OCI-LY3 (cell line): ENCODE results near the gene FNDC5.

Experiments used
- H2AFZ ChIP-seq: fragments of 200-600, 300-600 bp; shearing (Covaris generic); 2 replicates; pipeline ENCODE4 v1.6.0; 2014; ENCODE audit warnings: antibody characterized with exemption, low read depth, low read length
- H3K27ac ChIP-seq: fragments of 200-600, 300-600 bp; sonication (generic); 2 replicates; pipeline ENCODE4 v1.5.1; 2014; ENCODE audit warnings: mild to moderate bottlenecking, low read length, moderate library complexity, mixed read lengths
- H3K27me3 ChIP-seq: fragments of 200-600, 300-600 bp; sonication (generic); 2 replicates; pipeline ENCODE4 v1.6.1; 2014; ENCODE audit warnings: low read depth, low read length, mixed read lengths
- H3K36me3 ChIP-seq: fragments of 200-600, 300-600 bp; sonication (generic); replicated peaks from 2 replicates; pipeline ENCODE3; 2014; ENCODE audit warnings: low read depth, low read length, mixed read lengths
- H3K4me1 ChIP-seq: fragments of 300-600, 200-600 bp; sonication (generic); 2 replicates; pipeline ENCODE4 v1.6.1; 2014; ENCODE audit warnings: low read length, mixed read lengths
- H3K4me2 ChIP-seq: fragments of 200-600, 300-600 bp; sonication (generic); 2 replicates; pipeline ENCODE4 v1.6.1; 2014; ENCODE audit warnings: low read length, mixed read lengths
- H3K4me3 ChIP-seq: fragments of 300-600, 200-600 bp; sonication (generic); 2 replicates; pipeline ENCODE4 v1.5.1; 2014; ENCODE audit warnings: antibody characterized with exemption, mild to moderate bottlenecking, low read length, moderate library complexity
- H3K79me2 ChIP-seq: fragments of 300-600, 200-600 bp; shearing (Covaris generic); 2 replicates; pipeline ENCODE4 v1.6.1; 2014; ENCODE audit warnings: mild to moderate bottlenecking, low read length, mixed read lengths
- H3K9ac ChIP-seq: fragments of 300-600, 200-600 bp; shearing (Covaris generic); 2 replicates; pipeline ENCODE4 v1.6.0; 2014; ENCODE audit warnings: mild to moderate bottlenecking, low read length, moderate library complexity
- H3K9me3 ChIP-seq: fragments of 200-600, 300-600 bp; shearing (Covaris generic); 2 replicates; pipeline ENCODE4 v1.6.1; 2014; ENCODE audit warnings: low read length, mixed read lengths; ENCODE audit not compliant: insufficient read depth
- H4K20me1 ChIP-seq: fragments of 200-600, 300-600 bp; sonication (generic); 2 replicates; pipeline ENCODE4 v1.6.1; 2016; ENCODE audit warnings: low read length, mixed read lengths; ENCODE audit not compliant: insufficient read depth
- CTCF ChIP-seq: fragments of 200-600, 300-600 bp; sonication (generic); IDR thresholded peaks from 2 replicates; pipeline ENCODE4 v1.5.1; 2014; ENCODE audit warnings: antibody characterized with exemption, low read length, low read depth
- EZH2phosphoT487 ChIP-seq: fragments of 200-600 bp; shearing (Covaris generic); IDR thresholded peaks from 2 replicates; pipeline ENCODE4 v1.6.1; 2018; ENCODE audit warnings: antibody characterized with exemption, mixed run types, low read depth

The FNDC5 gene

GRCh38 chr1:32888677-32889420 lies 18.1 kb upstream of the FNDC5 start:
- Histone ChIP-seq H3K27me3 (no peaks in the 10 kb centered on the region), H3K9me3 (no peaks in the 10 kb centered on the region), H3K4me1 (no peaks in the 10 kb centered on the region), H3K36me3 (no peaks in the 10 kb centered on the region), H3K4me2 (no peak overlapping the region), H2AFZ (no peak overlapping the region), H3K4me3 (no peak overlapping the region), H3K79me2 (no peaks in the 10 kb centered on the region), H3K27ac (no peak overlapping the region), H4K20me1 (no peaks in the 10 kb centered on the region), H3K9ac (no peak overlapping the region)
- TF ChIP-seq CTCF (no peak), EZH2phosphoT487 (no peak)

- no peak overlapping the region for H3K27ac ChIP-seq
- no peak overlapping the region for H2AFZ ChIP-seq
- H3K9ac ChIP-seq: no peak overlapping the region
- no peak for TF ChIP-seq CTCF
- no peak for TF ChIP-seq EZH2phosphoT487
- no peaks in the 10 kb centered on the region for H3K36me3 ChIP-seq
- H3K4me2 ChIP-seq: no peak overlapping the region
- no peaks in the 10 kb centered on the region for H4K20me1 ChIP-seq
- H3K27me3 ChIP-seq: no peaks in the 10 kb centered on the region
- H3K4me3 ChIP-seq: no peak overlapping the region
- no peaks in the 10 kb centered on the region for H3K79me2 ChIP-seq
- H3K9me3 ChIP-seq: no peaks in the 10 kb centered on the region
- H3K4me1 ChIP-seq: no peaks in the 10 kb centered on the region
Observed at GRCh38 chr1:32888134-32888533, 17.4 kb upstream of the FNDC5 start.

- Histone ChIP-seq H3K4me1 (no peaks in the 10 kb centered on the region), H3K27me3 (no peaks in the 10 kb centered on the region), H2AFZ (no peak overlapping the region), H4K20me1 (no peaks in the 10 kb centered on the region), H3K36me3 (no peaks in the 10 kb centered on the region), H3K27ac (no peak overlapping the region), H3K4me2 (no peak overlapping the region), H3K9me3 (no peaks in the 10 kb centered on the region), H3K9ac (no peak overlapping the region), H3K4me3 (no peak overlapping the region), H3K79me2 (no peaks in the 10 kb centered on the region)
- TF ChIP-seq CTCF (no peak), EZH2phosphoT487 (no peak)
Observed at GRCh38 chr1:32887623-32888022, 16.9 kb upstream of the FNDC5 start.

GRCh38 chr1:32886828-32887414 lies 16.2 kb upstream of the FNDC5 start:
- TF ChIP-seq EZH2phosphoT487 (no peak), CTCF (no peak)
- H3K27me3 ChIP-seq: no peaks in the 10 kb centered on the region
- no peak overlapping the region for H3K4me3 ChIP-seq
- H3K9ac ChIP-seq: no peak overlapping the region
- no peak overlapping the region for H3K27ac ChIP-seq
- H4K20me1 ChIP-seq: no peaks in the 10 kb centered on the region
- no peak overlapping the region for H2AFZ ChIP-seq
- H3K36me3 ChIP-seq: no peaks in the 10 kb centered on the region
- H3K79me2 ChIP-seq: no peaks in the 10 kb centered on the region
- no peak overlapping the region for H3K4me2 ChIP-seq
- no peaks in the 10 kb centered on the region for H3K9me3 ChIP-seq
- H3K4me1 ChIP-seq: no peaks in the 10 kb centered on the region
